ENCODE results near the gene RNF220.

The RNF220 gene

GRCh38 chr1:44605914-44606615 lies 201.0 kb downstream of the RNF220 start:
- DNase-seq (ENCODE audit: extremely low read depth, low read depth): no peak
- no peak for TF ChIP-seq CTCF (IDR thresholded peaks at IDR 0.05; ENCODE audit: low read depth, low read length, missing control alignments)
- H3K4me3 ChIP-seq (replicated peaks; ENCODE audit: low read depth, low read length): no peak overlapping the region

DNA sequence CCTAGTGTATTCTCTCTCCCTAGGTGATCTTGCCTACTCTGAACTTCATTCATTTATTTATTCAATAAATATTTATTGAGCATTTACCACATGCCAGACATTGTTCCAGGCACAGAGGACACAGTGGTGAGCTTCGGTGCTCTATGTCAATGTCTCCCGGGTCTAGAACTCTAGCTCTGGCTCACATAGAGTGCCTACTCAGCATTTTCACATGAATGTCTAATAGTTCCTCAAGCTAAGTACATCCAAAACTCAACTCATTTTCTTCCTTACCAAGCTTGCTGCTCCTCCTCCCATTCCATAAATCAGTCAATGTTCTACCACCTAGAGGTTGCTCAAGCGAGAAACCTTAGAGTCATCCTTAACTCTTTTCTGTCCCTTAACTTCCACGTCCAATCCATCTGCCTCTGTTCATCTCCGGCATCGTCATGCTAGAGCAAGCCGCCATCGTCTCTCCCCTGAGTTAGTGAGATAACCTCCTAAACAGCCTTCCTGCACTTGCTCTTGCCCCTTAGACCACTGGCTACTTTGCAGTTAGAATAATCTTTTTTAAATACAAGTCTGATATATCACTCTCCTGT lies 201.7 kb downstream of the RNF220 start:
- H3K4me3 ChIP-seq (replicated peaks; ENCODE audit: low read depth, low read length): no peak overlapping the region
- no peak for DNase-seq (ENCODE audit: extremely low read depth, low read depth)
- TF ChIP-seq CTCF (IDR thresholded peaks at IDR 0.05; ENCODE audit: low read depth, low read length, missing control alignments): no peak

DNA sequence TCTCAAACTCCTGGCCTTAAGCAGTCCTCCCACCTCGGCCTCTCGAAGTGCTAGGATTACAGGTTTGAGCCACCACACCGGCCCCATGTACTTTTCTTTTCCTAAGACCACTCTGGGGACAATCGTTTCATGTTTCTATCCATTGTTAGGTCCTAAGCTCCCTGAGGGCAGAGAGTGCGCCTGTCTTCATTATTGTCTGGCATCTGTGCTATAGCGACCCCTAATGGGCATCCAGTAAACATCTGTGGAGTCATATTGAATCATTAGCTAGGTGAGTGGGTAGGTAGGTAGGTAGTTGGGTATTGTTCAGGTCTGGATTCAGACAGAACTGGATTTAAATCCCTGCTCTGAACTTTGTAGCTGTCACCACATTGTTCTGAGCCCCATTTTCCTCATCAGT lies 203.1 kb downstream of the RNF220 start:
- DNase-seq (ENCODE audit: extremely low read depth, low read depth): no peak
- peak; percentile 14 for TF ChIP-seq CTCF (IDR thresholded peaks at IDR 0.05; ENCODE audit: low read depth, low read length, missing control alignments)
- no peak overlapping the region for H3K4me3 ChIP-seq (replicated peaks; ENCODE audit: low read depth, low read length)

DNA sequence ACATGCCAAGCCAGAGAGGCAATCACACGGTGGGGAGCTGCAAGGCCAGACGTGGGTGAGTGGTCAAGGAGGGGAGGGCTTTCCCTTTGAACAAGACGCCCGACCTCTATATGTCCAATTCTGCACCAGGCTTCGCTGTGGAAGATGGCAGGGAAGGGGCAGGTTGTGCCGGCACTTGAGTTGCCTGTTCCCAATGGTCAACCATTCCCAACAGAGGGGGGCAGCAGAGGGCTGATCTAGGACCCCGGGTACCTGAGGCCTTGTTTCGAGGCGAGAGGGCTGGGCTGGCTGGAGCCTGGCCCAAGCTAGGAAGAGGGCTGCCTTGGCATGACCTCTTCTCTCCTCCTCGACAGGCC lies 204.3 kb downstream of the RNF220 start:
- peak; percentile 63 for TF ChIP-seq CTCF (IDR thresholded peaks at IDR 0.05; ENCODE audit: low read depth, low read length, missing control alignments)
- DNase-seq (ENCODE audit: extremely low read depth, low read depth): no peak
- no peak overlapping the region for H3K4me3 ChIP-seq (replicated peaks; ENCODE audit: low read depth, low read length)

DNA sequence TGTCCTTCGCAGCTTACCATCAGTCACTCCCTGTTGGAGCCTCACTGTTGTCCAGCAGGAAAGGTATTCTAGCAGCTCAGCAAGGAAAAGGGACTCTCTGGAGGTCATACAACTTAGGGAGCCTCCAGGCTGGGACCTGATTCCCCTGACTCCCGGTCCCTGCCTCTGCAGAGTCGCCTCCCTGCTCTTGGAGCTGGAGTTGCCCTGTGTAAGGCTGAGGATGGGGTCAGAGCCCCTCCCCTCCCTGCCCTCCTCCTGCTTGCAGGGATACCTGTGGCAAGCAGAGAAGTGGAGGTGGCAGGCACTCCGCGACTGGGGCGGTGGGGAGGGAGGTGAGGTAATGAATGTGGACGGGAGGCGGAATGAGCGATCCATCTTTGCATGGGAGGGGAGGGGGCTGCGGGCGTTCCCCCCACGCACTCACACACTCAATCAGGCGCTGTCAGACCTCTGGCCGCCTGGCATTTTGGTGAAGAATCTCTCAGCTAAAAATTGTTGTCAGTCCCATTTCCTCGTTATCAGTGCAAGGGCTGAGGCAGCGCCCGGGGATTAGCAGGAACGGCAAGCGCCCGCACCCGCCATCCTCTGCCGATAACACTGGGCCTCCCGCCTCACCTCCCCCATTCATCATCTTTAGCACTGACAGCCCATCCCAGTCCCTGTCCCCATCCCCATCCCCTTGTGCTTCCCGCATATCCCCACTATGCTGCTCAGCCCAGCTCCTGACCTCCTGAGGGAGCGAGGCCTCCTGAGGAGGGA lies 204.9 kb downstream of the RNF220 start:
- H3K4me3 ChIP-seq (replicated peaks; ENCODE audit: low read depth, low read length): no peak overlapping the region
- no peak for DNase-seq (ENCODE audit: extremely low read depth, low read depth)
- no peak for TF ChIP-seq CTCF (IDR thresholded peaks at IDR 0.05; ENCODE audit: low read depth, low read length, missing control alignments)

GRCh38 chr1:44610527-44611148 lies 205.6 kb downstream of the RNF220 start:
- DNase-seq (ENCODE audit: extremely low read depth, low read depth): no peak
- no peak for TF ChIP-seq CTCF (IDR thresholded peaks at IDR 0.05; ENCODE audit: low read depth, low read length, missing control alignments)
- H3K4me3 ChIP-seq (replicated peaks; ENCODE audit: low read depth, low read length): no peak overlapping the region

Data from HFF-Myc (cell line).